Astrocyte (in vitro differentiated cells and primary cell): ENCODE results near the gene TRIO.

Source experiments
- CTCF ChIP-seq: IDR thresholded peaks from 2 replicates; pipeline ENCODE4 v1.5.1; 2011; ENCODE audit warnings: low read depth, mild to moderate bottlenecking, inconsistent platforms, low read length, moderate library complexity; ENCODE audit not compliant: insufficient read depth
- EZH2 ChIP-seq: IDR thresholded peaks from 2 replicates; pipeline ENCODE4 v1.6.1; 2012; ENCODE audit warnings: mild to moderate bottlenecking, low read length, inconsistent platforms; ENCODE audit not compliant: insufficient read depth

GRCh38 chr5:14215901-14216300, 72.8 kb downstream of the TRIO start:
- no peak for TF ChIP-seq CTCF
- no peak for TF ChIP-seq EZH2
